GM23338 (cell line): ENCODE data around the gene HDHD5. TPM values are rescaled to one million over a fixed set of nuclear protein-coding genes. Genes with fewer than 3 reads are reported as not detected.
"Not testable (repeated sequence)": the region's sequence is repeated elsewhere in the genome, so short reads cannot be mapped to it uniquely, and the experiment has no call there.

ENCODE experiments used
- ATAC-seq: fragments of 200-7000 bp; cut with Tn5 transposase; 3 replicates; pipeline ENCODE4 v1.9.1; 2020
- DNase-seq: peaks from one replicate; pipeline ENCODE4 v3.0.0-alpha.2; 2015; ENCODE audit warnings: low spot score
- H2AFZ ChIP-seq: fragments of 200-600 bp; sonication (generic); 2 replicates; pipeline ENCODE4 v1.8.0; 2016; ENCODE audit warnings: antibody characterized with exemption, mild to moderate bottlenecking, moderate library complexity
- H3F3A ChIP-seq: fragments of 200-600 bp; sonication (generic); replicated peaks from 2 replicates; pipeline ENCODE4 v1.8.0; 2017; ENCODE audit warnings: antibody characterized with exemption, mixed run types, low read depth
- H3K27ac ChIP-seq: fragments of 200-600 bp; sonication (generic); 2 replicates; pipeline ENCODE4 v1.6.1; 2016; ENCODE audit warnings: low read depth
- H3K27me3 ChIP-seq: fragments of 200-600 bp; sonication (generic); 2 replicates; pipeline ENCODE4 v1.8.0; 2016; ENCODE audit warnings: mild to moderate bottlenecking, mixed run types, moderate library complexity; ENCODE audit not compliant: insufficient read depth
- H3K36me3 ChIP-seq: fragments of 200-600 bp; sonication (generic); 2 replicates; pipeline ENCODE4 v1.8.0; 2016; ENCODE audit warnings: mild to moderate bottlenecking; ENCODE audit not compliant: insufficient read depth
- H3K4me1 ChIP-seq: fragments of 200-600 bp; sonication (generic); 2 replicates; pipeline ENCODE4 v1.8.0; 2016; ENCODE audit warnings: mild to moderate bottlenecking, moderate library complexity; ENCODE audit not compliant: insufficient read depth
- H3K4me2 ChIP-seq: fragments of 200-600 bp; sonication (generic); 2 replicates; pipeline ENCODE4 v1.7.1; 2017; ENCODE audit warnings: mixed run types
- H3K4me3 ChIP-seq: fragments of 200-600 bp; sonication (generic); 2 replicates; pipeline ENCODE4 v1.6.1; 2016; ENCODE audit warnings: mixed run types
- H3K79me2 ChIP-seq: fragments of 200-600 bp; sonication (generic); replicated peaks from 2 replicates; pipeline ENCODE4 v1.8.0; 2017; ENCODE audit warnings: mild to moderate bottlenecking; ENCODE audit not compliant: insufficient read depth
- H3K9me2 ChIP-seq: fragments of 200-600 bp; sonication (generic); 2 replicates; pipeline ENCODE4 v1.8.0; 2017; ENCODE audit not compliant: insufficient read depth
- H4K20me1 ChIP-seq: fragments of 200-600 bp; sonication (generic); replicated peaks from 2 replicates; pipeline ENCODE4 v1.8.0; 2017; ENCODE audit warnings: mild to moderate bottlenecking; ENCODE audit not compliant: insufficient read depth
- H3K27ac Mint-ChIP-seq: 2 replicates; pipeline ENCODE4 v1.8.0; 2020; ENCODE audit warnings: inconsistent platforms, mild to moderate bottlenecking, moderate library complexity, mixed read lengths
- H3K27me3 Mint-ChIP-seq: 3 replicates; pipeline ENCODE4 v1.8.0; 2022; ENCODE audit warnings: low read depth, mild to moderate bottlenecking, moderate library complexity, mixed read lengths, inconsistent platforms; ENCODE audit not compliant: insufficient read depth, poor library complexity
- H3K36me3 Mint-ChIP-seq: 3 replicates; pipeline ENCODE4 v1.8.0; 2021; ENCODE audit warnings: low read depth, mild to moderate bottlenecking, inconsistent platforms, moderate library complexity, mixed read lengths
- H3K4me1 Mint-ChIP-seq: 3 replicates; pipeline ENCODE4 v1.8.0; 2020; ENCODE audit warnings: mild to moderate bottlenecking, inconsistent platforms, mixed read lengths
- H3K4me3 Mint-ChIP-seq: 3 replicates; pipeline ENCODE4 v1.8.0; 2021; ENCODE audit warnings: moderate library complexity, mild to moderate bottlenecking, inconsistent platforms, mixed read lengths
- H3K9me3 Mint-ChIP-seq: 3 replicates; pipeline ENCODE4 v1.8.0; 2020; ENCODE audit warnings: moderate library complexity, mild to moderate bottlenecking, inconsistent platforms, mixed read lengths
- CREB1 ChIP-seq: fragments of 250-450 bp; sonication (Bioruptor Pico); IDR thresholded peaks from 2 replicates; pipeline ENCODE4 v1.5.0; 2020; ENCODE audit warnings: low read depth, mild to moderate bottlenecking, moderate library complexity
- CTCF ChIP-seq, 2 experiments: fragments of 200-600 bp in 1 of 2; sonication (generic) in 1 of 2; conservative IDR thresholded peaks; 2 replicates each; pipeline versions ENCODE4 v1.5.1 to v1.6.1; 2016 to 2017; ENCODE audit warnings: antibody characterized with exemption in 2 of 2, low read depth in 2 of 2, mild to moderate bottlenecking in 2 of 2, moderate library complexity in 1 of 2
- EZH2 ChIP-seq: fragments of 200-600 bp; sonication (generic); IDR thresholded peaks from one replicate; pipeline ENCODE4 v1.8.0; 2017; ENCODE audit warnings: antibody characterized with exemption, mild to moderate bottlenecking, low read depth; ENCODE audit not compliant: unreplicated experiment
- EZH2phosphoT487 ChIP-seq: fragments of 200-600 bp; sonication (generic); IDR thresholded peaks from one replicate; pipeline ENCODE4 v1.8.1; 2018; ENCODE audit warnings: antibody characterized with exemption; ENCODE audit not compliant: unreplicated experiment
- JUNB ChIP-seq: IDR thresholded peaks from one replicate; pipeline ENCODE4 v1.6.1; 2016; ENCODE audit warnings: antibody characterized with exemption; ENCODE audit not compliant: unreplicated experiment
- NANOG ChIP-seq: IDR thresholded peaks from 2 replicates; pipeline ENCODE4 v1.6.1; 2016; ENCODE audit warnings: antibody characterized with exemption, borderline replicate concordance
- REST ChIP-seq: IDR thresholded peaks from one replicate; pipeline ENCODE4 v1.6.1; 2018; ENCODE audit warnings: antibody characterized with exemption; ENCODE audit not compliant: unreplicated experiment
- ZNF114 ChIP-seq: fragments of 250-450 bp; sonication (Bioruptor Pico); IDR thresholded peaks from 2 replicates; pipeline ENCODE4 v1.5.0; 2020; ENCODE audit warnings: mild to moderate bottlenecking, moderate library complexity
- polyA plus RNA-seq: library from polyadenylated mRNA; unstranded; fragments of >200 nt; fragmentation: Nextera tagmentation; extraction: Ambion mirVana; gene quantifications from 2 replicates; pipeline ENCODE4 v1.2.1, GENCODE V29; 2016
- total RNA-seq: library from RNA; depleted of rRNA; stranded (reverse); fragments of >200 nt; shearing (Covaris generic); gene quantifications from 2 replicates; pipeline ENCODE4 v1.2.3, GENCODE V29; 2014

Gene HDHD5
- total and polyA plus RNA-seq, 2 experiments from 2014 or later = 70.0 to 116 TPM

GRCh38 chr22:17149076-17149815 is 9.8 kb downstream of the HDHD5 start (continued):
- TF ChIP-seq REST = no peak
- no peak for TF ChIP-seq NANOG

GRCh38 chr22:17147458-17147857 is 11.6 kb downstream of the HDHD5 start:
- peaks cover 44% of the 10 kb centered on the region for H4K20me1 ChIP-seq
- not testable (repeated sequence) for H3K4me1 Mint-ChIP-seq, ATAC-seq, H3K27ac ChIP-seq, H3K9me3 Mint-ChIP-seq, H3K4me3 Mint-ChIP-seq, H3K27me3 ChIP-seq, H3K4me2 ChIP-seq, DNase-seq, H3K27me3 Mint-ChIP-seq, H3K4me3 ChIP-seq, H3K36me3 ChIP-seq, H3F3A ChIP-seq, H2AFZ ChIP-seq, H3K4me1 ChIP-seq, H3K9me2 ChIP-seq
- peaks cover 57% of the 10 kb centered on the region for H3K79me2 ChIP-seq
- H3K36me3 Mint-ChIP-seq = peaks cover 37% of the 10 kb centered on the region
- 0 out of 2 replicates have a peak overlapping the region, but pooled peaks have one; percentile 16 for H3K27ac Mint-ChIP-seq

- Mint-ChIP-seq H3K9me3 (peaks cover 4% of the 10 kb centered on the region; the same call in 1 of the 3 replicates), H3K36me3 (peaks cover 52% of the 10 kb centered on the region), H3K27ac (no peak overlapping the region), H3K27me3 (no peaks in the 10 kb centered on the region), H3K4me3 (no peak overlapping the region), H3K4me1 (no peaks in the 10 kb centered on the region)
- no peaks in the 10 kb centered on the region for H3K4me1 ChIP-seq
- DNase-seq (no peak), ATAC-seq (no peak)
- H3K4me2 ChIP-seq = no peak overlapping the region
- no peak overlapping the region for H3K4me3 ChIP-seq
- H3K9me2 ChIP-seq = no peaks in the 10 kb centered on the region
- no peak overlapping the region for H2AFZ ChIP-seq
- H3K27me3 ChIP-seq = no peaks in the 10 kb centered on the region
- H4K20me1 ChIP-seq = peaks cover 24% of the 10 kb centered on the region
- no peak overlapping the region for H3K27ac ChIP-seq
- H3F3A ChIP-seq = peaks cover 10% of the 10 kb centered on the region
- peaks cover 38% of the 10 kb centered on the region for H3K79me2 ChIP-seq
- no peaks in the 10 kb centered on the region; the same call in 1 of the 2 replicates for H3K36me3 ChIP-seq
- TF ChIP-seq CREB1 (CRISPR knock-in tag) (no peak), CTCF (conservative IDR thresholded peaks at IDR 0.05; ENCODE audit: low read depth in 2 of 2) (no peak), REST (no peak), ZNF114 (CRISPR knock-in tag) (no peak), EZH2phosphoT487 (no peak), NANOG (no peak), EZH2 (no peak), JUNB (no peak)
These were observed 13.9 kb downstream of the HDHD5 start for GRCh38 chr22:17145021-17145680.
